Endothelial cell of umbilical vein (primary cell): ENCODE data around the gene YWHAQ. TPM values are rescaled to one million over a fixed set of nuclear protein-coding genes. Genes with fewer than 3 reads are reported as not detected.

Experiments used
- BruUV-seq: library from RNA; stranded (reverse); fragments of 400-500 nt; replicated peaks from 2 replicates; lab custom pipeline; 2021; lab: Mats Ljungman, UMichigan
- CTCF ChIA-PET: fragments of 300-600, 350-600 bp; sonication (Branson Sonifier 250); formaldehyde crosslinking; loops from one replicate; lab custom pipeline; 2021; ENCODE audit warnings: antibody characterized with exemption, inconsistent platforms; lab: Charles Lee
- POLR2A ChIA-PET: fragments of 300-600, 350-600 bp; sonication (Branson Sonifier 250); formaldehyde crosslinking; loops from one replicate; lab custom pipeline; 2021; ENCODE audit warnings: antibody characterized with exemption, inconsistent platforms; lab: Charles Lee
- DNase-seq: peaks from one replicate; pipeline ENCODE4 v3.0.0-alpha.2; 2011; ENCODE audit warnings: low read depth, low spot score
- FAIRE-seq: peaks from 2 replicates; lab custom pipeline; 2011; peaks lifted over from hg19 to GRCh38; lab: Jason Lieb, UNC
- H2AFZ ChIP-seq: 2 replicates; pipeline ENCODE4 v1.6.0; 2012; ENCODE audit warnings: low read depth, low read length, control low read depth, inconsistent platforms
- H3K27ac ChIP-seq: 2 replicates; pipeline ENCODE4 v1.5.1; 2011; ENCODE audit warnings: low read depth, mild to moderate bottlenecking, control low read depth, low read length, moderate library complexity; ENCODE audit not compliant: insufficient read depth
- H3K27me3 ChIP-seq, 2 experiments: 2 replicates each; pipeline versions ENCODE4 v1.6.0 to v1.6.1; 2011; ENCODE audit warnings: low read length in 2 of 2, mixed read lengths in 1 of 2; ENCODE audit not compliant: control insufficient read depth in 2 of 2, insufficient read depth in 2 of 2
- H3K36me3 ChIP-seq, 2 experiments: 2 replicates in 1 of 2; 3 replicates in 1 of 2; pipeline ENCODE4 v1.5.1; 2011; ENCODE audit warnings: low read length in 2 of 2, mild to moderate bottlenecking in 1 of 2, moderate library complexity in 1 of 2; ENCODE audit not compliant: control insufficient read depth in 2 of 2, insufficient read depth in 2 of 2; ENCODE audit errors: extremely low read depth in 1 of 2
- H3K4me1 ChIP-seq: 3 replicates; pipeline ENCODE4 v1.5.1; 2011; ENCODE audit warnings: mild to moderate bottlenecking, low read length; ENCODE audit not compliant: control insufficient read depth, insufficient read depth; ENCODE audit errors: extremely low read depth
- H3K4me2 ChIP-seq: 2 replicates; pipeline ENCODE4 v1.6.1; 2011; ENCODE audit warnings: low read length, control low read depth, mixed read lengths; ENCODE audit not compliant: insufficient read depth
- H3K4me3 ChIP-seq, 3 experiments: fragments of 200-600 bp in 1 of 3; sonication (generic), shearing (Covaris generic) in 1 of 3; replicated peaks in 1 of 3; 2 replicates each; pipeline ENCODE4 v1.5.1; 2011 to 2016; ENCODE audit warnings: control low read depth in 3 of 3, low read length in 3 of 3, mild to moderate bottlenecking in 2 of 3, inconsistent platforms in 1 of 3, low read depth in 1 of 3, moderate library complexity in 1 of 3; ENCODE audit not compliant: insufficient read depth in 1 of 3
- H3K79me2 ChIP-seq: 2 replicates; pipeline ENCODE4 v1.6.0; 2012; ENCODE audit warnings: low read length, inconsistent platforms; ENCODE audit not compliant: control insufficient read depth, insufficient read depth
- H3K9ac ChIP-seq: replicated peaks from 2 replicates; pipeline ENCODE3; 2011; ENCODE audit warnings: low read length, control low read depth; ENCODE audit not compliant: insufficient read depth; ENCODE audit errors: extremely low read depth
- H3K9me1 ChIP-seq: replicated peaks from 3 replicates; pipeline ENCODE4 v1.6.0; 2011; ENCODE audit warnings: mild to moderate bottlenecking, low read length; ENCODE audit not compliant: control insufficient read depth, insufficient read depth; ENCODE audit errors: extremely low read depth
- H3K9me3 ChIP-seq: replicated peaks from 2 replicates; pipeline ENCODE4 v1.5.1; 2012; ENCODE audit warnings: low read length, inconsistent platforms; ENCODE audit not compliant: control insufficient read depth, insufficient read depth
- H4K20me1 ChIP-seq: replicated peaks from 2 replicates; pipeline ENCODE3; 2011; ENCODE audit warnings: mild to moderate bottlenecking, low read length; ENCODE audit not compliant: control insufficient read depth, insufficient read depth; ENCODE audit errors: extremely low read depth
- CTCF ChIP-seq, 2 donors: IDR thresholded peaks; 1 replicate in 1 of 2; 2 replicates in 1 of 2; pipeline ENCODE4 v1.5.1; 2011; ENCODE audit warnings: low read length in 2 of 2, mild to moderate bottlenecking in 2 of 2, moderate library complexity in 2 of 2, control low read depth in 1 of 2, inconsistent platforms in 1 of 2, low read depth in 1 of 2; ENCODE audit not compliant: insufficient read depth in 1 of 2; ENCODE audit errors: extremely low read depth in 1 of 2
- EZH2 ChIP-seq: IDR thresholded peaks from 2 replicates; pipeline ENCODE4 v1.6.1; 2012; ENCODE audit warnings: borderline replicate concordance, low read depth, mild to moderate bottlenecking, moderate library complexity, low read length, inconsistent platforms; ENCODE audit not compliant: severe bottlenecking
- FOS ChIP-seq: IDR thresholded peaks from 2 replicates; pipeline ENCODE4 v1.6.1; 2011; ENCODE audit warnings: mild to moderate bottlenecking, low read length, moderate library complexity, borderline replicate concordance; ENCODE audit not compliant: insufficient read depth
- GATA2 ChIP-seq: IDR thresholded peaks from 2 replicates; pipeline ENCODE4 v1.7.0; 2011; ENCODE audit warnings: low read depth, mild to moderate bottlenecking, moderate library complexity, mixed read lengths, low read length; ENCODE audit not compliant: insufficient read length, insufficient read depth
- JUN ChIP-seq: IDR thresholded peaks from 2 replicates; pipeline ENCODE4 v1.6.1; 2011; ENCODE audit warnings: borderline replicate concordance, low read depth; ENCODE audit not compliant: insufficient read length, insufficient read depth
- MAX ChIP-seq: IDR thresholded peaks from 2 replicates; pipeline ENCODE4 v1.6.1; 2011; ENCODE audit not compliant: insufficient read depth, insufficient read length
- MYC ChIP-seq: IDR thresholded peaks from one replicate; pipeline ENCODE4 v1.6.1; 2011; ENCODE audit warnings: mild to moderate bottlenecking, low read depth, low read length
- POLR2A ChIP-seq: IDR thresholded peaks from 2 replicates; pipeline ENCODE4 v1.6.1; 2012; ENCODE audit warnings: low read depth, mild to moderate bottlenecking, control low read depth, low read length
- POLR2AphosphoS5 ChIP-seq: IDR thresholded peaks from 2 replicates; pipeline ENCODE4 v1.6.1; 2012; ENCODE audit warnings: low read depth, mild to moderate bottlenecking, control low read depth, low read length, moderate library complexity; ENCODE audit not compliant: insufficient read depth
- dilution Hi-C: fragments of 300-500 bp; cut with MboI; formaldehyde crosslinking; loops from one replicate; pipeline ENCODE4 v1.15.0; 2019; ENCODE audit warnings: low sequenced_read_pairs; ENCODE audit not compliant: extremely low pct_ligation_motif_present
- intact Hi-C: fragments of 100-400 bp; cut with micrococcal nuclease; formaldehyde crosslinking; loops from one replicate; pipeline ENCODE4 v1.10.0; 2022
- polyA plus RNA-seq, 4 experiments: library from polyadenylated mRNA; depleted of rRNA in 3 of 4; stranded (reverse) in 3 of 4; unstranded in 1 of 4; fragments of >200 nt; gene quantifications; 2 replicates each; pipeline versions ENCODE4 v1.2.1 to v1.2.3, GENCODE V29; 2011 to 2012; ENCODE audit warnings: missing spikeins in 1 of 4
- total RNA-seq: library from RNA; stranded (reverse); gene quantifications from 2 replicates; pipeline ENCODE4 v1.2.3, GENCODE V29; 2021

Gene YWHAQ
- total and polyA plus RNA-seq, 2 donors (not counting 3 experiments of a cell fraction or from before 2014, with no cell fraction given): 217 to 456 TPM

- Histone ChIP-seq H3K9ac (no peak overlapping the region), H3K27ac (no peak overlapping the region)
Observed at GRCh38 chr2:9558948-9559381, 71.8 kb downstream of the YWHAQ start.

More at GRCh38 chr2:9558948-9559381, 71.8 kb downstream of the YWHAQ start:
- Histone ChIP-seq H3K9me3 (no peaks in the 10 kb centered on the region), H3K36me3 (no peaks in the 10 kb centered on the region), H3K4me2 (no peak overlapping the region), H3K27me3 (no peaks in the 10 kb centered on the region), H3K9me1 (no peaks in the 10 kb centered on the region), H2AFZ (no peak overlapping the region), H3K4me3 (no peak overlapping the region), H4K20me1 (no peaks in the 10 kb centered on the region), H3K79me2 (peaks cover 20% of the 10 kb centered on the region), H3K4me1 (peaks cover 10% of the 10 kb centered on the region)
- intact Hi-C loops: no loop called here
- FAIRE-seq: no peak
- CTCF ChIA-PET: interaction anchor here (0.6 to 1.6 kb wide), 3 partner anchors 11 to 212 kb away, joined by 3 to 4 read pairs (median 3); no protein-coding TSS in a partner anchor
- BruUV-seq: no TSS peak
- dilution Hi-C loops: no loop called here
- DNase-seq: no peak
- POLR2A ChIA-PET: no interaction called here
- TF ChIP-seq FOS: no peak
- no peak for TF ChIP-seq POLR2A
- TF ChIP-seq EZH2: no peak
- no peak for TF ChIP-seq CTCF (IDR thresholded peaks at IDR 0.05; ENCODE audit: extremely low read depth in 1 of 2, insufficient read depth in 1 of 2, low read depth in 1 of 2, low read length in 2 of 2)
- TF ChIP-seq JUN: no peak
- TF ChIP-seq MYC: no peak
- no peak for TF ChIP-seq MAX
- no peak for TF ChIP-seq GATA2
- TF ChIP-seq POLR2AphosphoS5: no peak
